GM12891 (cell line): Measurements from ENCODE around the gene ACE2. TPM values are rescaled to one million over a fixed set of nuclear protein-coding genes. Genes with fewer than 3 reads are reported as not detected.
"Not testable (repeated sequence)": the region's sequence is repeated elsewhere in the genome, so short reads cannot be mapped to it uniquely, and the experiment has no call there.

Source experiments
- DNase-seq: peaks from one replicate; pipeline ENCODE4 v3.0.0; 2011; ENCODE audit warnings: low spot score; ENCODE audit not compliant: insufficient read length
- FAIRE-seq: peaks from 2 replicates; lab custom pipeline; 2011; peaks lifted over from hg19 to GRCh38; lab: Jason Lieb, UNC
- PAX5 ChIP-seq: IDR thresholded peaks from 2 replicates; pipeline ENCODE4 v1.6.1; 2011; ENCODE audit warnings: low read length, moderate library complexity, mild to moderate bottlenecking; ENCODE audit not compliant: insufficient read depth, severe bottlenecking
- POLR2A ChIP-seq: IDR thresholded peaks from 2 replicates; pipeline ENCODE4 v1.6.1; 2011; ENCODE audit warnings: low read depth, low read length, control low read depth
- POLR2AphosphoS5 ChIP-seq: IDR thresholded peaks from 2 replicates; pipeline ENCODE4 v1.6.1; 2011; ENCODE audit warnings: low read depth, low read length, control low read depth
- POU2F2 ChIP-seq: IDR thresholded peaks from 2 replicates; pipeline ENCODE4 v1.6.1; 2011; ENCODE audit warnings: low read depth, mild to moderate bottlenecking, control low read depth, low read length, moderate library complexity
- SPI1 ChIP-seq: IDR thresholded peaks from 2 replicates; pipeline ENCODE4 v1.6.1; 2011; ENCODE audit warnings: low read depth, low read length, control low read depth
- TAF1 ChIP-seq: IDR thresholded peaks from 2 replicates; pipeline ENCODE4 v1.6.1; 2011; ENCODE audit warnings: low read depth, low read length, control low read depth
- polyA plus RNA-seq: library from polyadenylated mRNA; unstranded; fragments of >200 nt; gene quantifications from one replicate; pipeline ENCODE4 v1.2.1, GENCODE V29; 2012; ENCODE audit warnings: low read depth, missing spikeins, inconsistent platforms; ENCODE audit not compliant: missing spikeins

The ACE2 gene
- polyA plus RNA-seq, result not detected

DNA sequence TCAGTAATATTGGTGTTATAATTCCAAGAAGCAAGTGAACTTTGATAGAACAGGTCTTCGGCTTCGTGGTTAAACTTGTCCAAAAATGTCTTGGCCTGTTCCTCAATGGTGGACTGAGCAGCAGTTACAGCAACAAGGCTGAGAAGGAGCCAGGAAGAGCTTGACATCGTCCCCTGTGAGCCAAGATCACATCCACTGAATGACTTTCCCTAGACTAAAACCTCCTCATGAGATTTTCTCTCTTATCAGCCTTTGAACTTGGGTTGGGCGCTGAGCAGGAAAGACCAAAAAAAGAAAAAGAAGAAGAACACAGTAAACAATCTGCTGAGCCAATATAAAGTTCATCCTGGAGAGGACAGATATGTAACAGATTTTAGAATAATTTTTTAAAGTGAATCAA, at the start of gene ACE2:
TSS of gene ACE2 (minus strand) at position 216 of the 400 bp plus-strand sequence. CDS start at position 167, 49 bp downstream.
- FAIRE-seq, result no peak
- TF ChIP-seq POU2F2, result no peak
- TF ChIP-seq POLR2AphosphoS5, result no peak
- no peak for TF ChIP-seq SPI1
- no peak for TF ChIP-seq POLR2A
- TF ChIP-seq PAX5, result no peak
- DNase-seq, result no peak

DNA sequence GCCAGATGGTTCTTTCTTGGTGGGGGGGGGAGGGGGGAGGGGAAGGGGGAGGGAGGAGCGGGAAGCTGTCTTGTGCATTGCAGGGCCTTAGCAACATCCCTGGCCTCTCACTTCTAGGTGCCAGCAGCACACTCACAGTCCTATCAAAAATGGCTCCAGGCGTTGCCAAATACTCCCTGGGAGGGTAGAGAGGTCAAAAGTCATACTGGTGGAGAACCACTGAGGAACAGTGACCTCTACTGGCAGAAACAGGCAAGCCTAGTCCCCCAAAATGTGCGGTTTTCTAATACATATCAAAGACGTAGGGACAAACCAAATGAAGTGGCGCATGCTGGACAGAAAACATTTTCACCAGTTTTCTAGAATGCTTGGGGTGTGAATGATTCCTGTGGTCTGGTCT, 46.8 kb upstream of the ACE2 start:
- peak; percentile 90 for FAIRE-seq
- not testable (repeated sequence) for DNase-seq

DNA sequence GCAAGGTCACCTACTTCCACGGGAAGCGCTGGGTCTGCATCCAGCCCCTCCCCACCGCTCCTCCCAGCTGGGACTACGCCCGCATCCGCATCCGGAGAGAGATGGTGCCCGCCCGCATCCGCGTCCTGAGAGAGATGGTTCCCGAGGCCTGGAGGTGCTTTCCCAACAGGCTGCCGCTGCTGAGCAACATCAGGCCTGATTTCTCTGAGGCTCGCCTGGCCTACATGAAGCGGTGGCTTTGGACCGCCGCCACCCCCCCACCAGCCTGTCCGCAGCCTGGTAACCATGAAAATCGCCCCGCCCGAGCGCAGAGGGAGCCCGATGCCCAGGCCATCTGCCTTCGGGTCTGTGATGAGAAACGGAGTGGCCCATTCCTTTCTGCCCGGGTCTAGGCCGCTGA, 45.8 kb upstream of the ACE2 start:
- FAIRE-seq (no peak), DNase-seq (no peak)
- no peak for TF ChIP-seq SPI1
- TF ChIP-seq TAF1, result no peak
- no peak for TF ChIP-seq POLR2A

DNA sequence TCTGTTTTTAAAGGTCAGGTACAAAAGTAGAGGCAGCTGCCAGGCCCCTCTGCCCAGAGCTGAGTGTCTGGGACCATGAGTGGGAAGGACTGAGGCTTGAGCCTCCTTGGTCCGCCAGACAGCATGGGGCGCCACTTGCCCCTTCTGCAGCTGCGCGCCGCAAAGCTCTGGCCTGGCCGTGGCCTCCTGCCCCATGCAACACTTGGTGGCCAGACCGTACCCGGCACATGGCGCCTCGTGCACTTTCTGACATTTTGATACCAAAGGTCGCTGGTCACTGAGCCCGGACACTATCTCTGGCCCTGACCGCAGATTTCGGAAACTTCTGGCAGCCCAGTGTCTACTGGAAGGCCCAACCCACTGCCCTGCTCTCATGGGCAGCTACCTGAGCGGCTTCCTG, 45.3 kb upstream of the ACE2 start:
- TF ChIP-seq POU2F2, result no peak
- no peak for TF ChIP-seq SPI1
- no peak for TF ChIP-seq POLR2A
- TF ChIP-seq POLR2AphosphoS5, result no peak
- no peak for TF ChIP-seq PAX5
- no peak for TF ChIP-seq TAF1
- no peak for FAIRE-seq
- no peak for DNase-seq

DNA sequence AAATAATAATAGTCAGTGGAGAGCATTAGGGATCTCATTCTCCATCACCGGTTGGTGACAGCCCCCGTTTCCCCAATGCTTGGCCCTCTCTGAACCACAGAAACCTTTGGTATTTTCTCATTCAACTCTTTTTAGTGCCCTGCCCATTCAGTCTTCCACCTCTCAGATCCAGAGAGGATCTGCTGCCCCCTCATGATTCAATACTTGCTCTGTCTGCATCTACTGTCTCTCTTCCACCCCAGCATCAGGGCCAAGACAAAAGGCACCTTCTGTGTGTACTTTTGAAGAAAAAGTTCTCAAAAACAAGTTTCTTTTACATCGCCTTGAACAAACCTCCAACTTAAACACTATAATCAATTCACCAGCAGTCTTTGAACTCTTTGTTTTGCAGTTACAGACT, 44.5 kb upstream of the ACE2 start:
- no peak for FAIRE-seq
- no peak for TF ChIP-seq PAX5
- no peak for TF ChIP-seq TAF1
- no peak for TF ChIP-seq SPI1
- no peak for TF ChIP-seq POLR2A
- TF ChIP-seq POU2F2, result no peak
- no peak for TF ChIP-seq POLR2AphosphoS5
- DNase-seq, result no peak

DNA sequence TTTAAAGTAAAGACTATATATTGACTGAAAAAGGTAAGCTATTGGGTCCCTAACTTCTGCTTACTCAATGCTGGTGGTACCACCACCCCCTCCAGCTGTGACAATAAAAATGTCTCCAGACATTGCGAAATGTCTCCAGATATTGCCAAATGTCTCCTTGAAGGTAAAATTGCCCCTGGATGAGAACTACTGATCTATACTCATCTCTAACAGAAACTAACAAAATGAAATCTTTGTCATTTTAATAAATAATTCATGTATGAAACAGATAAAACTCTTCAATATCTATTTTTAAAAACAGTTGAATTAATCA, 43.8 kb upstream of the ACE2 start:
- DNase-seq (no peak), FAIRE-seq (no peak)
- TF ChIP-seq SPI1 (no peak), POU2F2 (no peak), POLR2AphosphoS5 (no peak), PAX5 (no peak), TAF1 (no peak), POLR2A (no peak)

DNA sequence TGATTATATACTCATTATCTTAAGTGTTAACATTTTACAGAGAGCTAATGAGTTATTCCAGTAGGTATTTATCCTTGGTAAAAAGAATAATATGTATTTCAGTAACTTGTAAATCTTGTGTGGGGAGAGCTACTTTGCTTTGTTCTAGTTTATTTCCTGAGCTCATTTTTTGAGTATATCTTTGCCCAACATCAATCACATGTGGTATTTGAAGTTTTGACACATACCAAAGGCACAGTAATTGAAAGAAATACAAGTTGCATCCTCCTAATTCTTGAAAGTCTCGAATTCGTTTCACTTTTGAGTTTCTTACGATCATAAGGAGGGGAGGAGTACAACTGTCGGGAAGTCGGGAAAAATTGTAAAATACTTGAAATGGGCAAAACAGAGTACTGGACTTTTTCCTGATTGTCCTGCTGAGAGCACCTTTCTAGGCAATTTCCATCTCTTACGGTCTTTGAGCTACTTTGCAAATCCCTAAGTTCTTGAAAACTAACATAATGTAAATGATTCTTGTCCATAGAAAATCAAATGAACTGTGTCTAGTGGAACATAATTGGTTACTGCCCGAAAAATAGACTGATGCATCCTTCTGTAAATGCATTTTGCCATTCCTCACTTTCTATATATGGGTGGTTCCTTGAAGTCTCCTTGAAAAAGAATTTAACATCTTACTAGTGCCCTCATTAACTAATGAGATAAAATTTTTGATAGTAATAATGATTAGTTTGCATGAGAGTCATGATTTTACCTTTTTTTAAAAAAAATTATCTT, 43.2 kb upstream of the ACE2 start:
- no peak for FAIRE-seq
- TF ChIP-seq POU2F2 (no peak), PAX5 (no peak), POLR2AphosphoS5 (no peak), TAF1 (no peak), SPI1 (no peak), POLR2A (no peak)

DNA sequence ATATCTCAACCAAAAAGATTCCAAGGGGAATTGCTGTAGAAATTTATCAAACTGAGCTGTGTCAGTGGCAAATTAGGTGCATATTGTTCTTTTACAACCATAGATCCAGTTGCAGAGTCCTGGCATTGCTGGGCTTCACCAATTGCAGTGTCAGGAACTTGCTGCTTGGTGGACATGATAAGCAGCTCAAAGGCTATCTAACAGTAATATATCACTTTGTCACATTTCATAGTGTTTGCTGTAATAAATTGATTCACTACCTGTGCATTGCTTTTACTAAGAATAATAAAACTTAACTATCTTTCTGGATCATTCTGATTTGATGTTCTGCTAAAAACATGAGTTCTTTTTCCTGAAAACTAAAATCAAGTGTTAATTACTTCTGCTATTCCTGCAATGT, 30.9 kb upstream of the ACE2 start:
- DNase-seq (no peak), FAIRE-seq (no peak)
- no peak for TF ChIP-seq SPI1
- TF ChIP-seq TAF1, result no peak
- no peak for TF ChIP-seq PAX5
- TF ChIP-seq POU2F2, result no peak
- no peak for TF ChIP-seq POLR2A
- TF ChIP-seq POLR2AphosphoS5, result no peak

More for the DNA sequence above, 43.2 kb upstream of the ACE2 start:
- DNase-seq, result no peak

DNA sequence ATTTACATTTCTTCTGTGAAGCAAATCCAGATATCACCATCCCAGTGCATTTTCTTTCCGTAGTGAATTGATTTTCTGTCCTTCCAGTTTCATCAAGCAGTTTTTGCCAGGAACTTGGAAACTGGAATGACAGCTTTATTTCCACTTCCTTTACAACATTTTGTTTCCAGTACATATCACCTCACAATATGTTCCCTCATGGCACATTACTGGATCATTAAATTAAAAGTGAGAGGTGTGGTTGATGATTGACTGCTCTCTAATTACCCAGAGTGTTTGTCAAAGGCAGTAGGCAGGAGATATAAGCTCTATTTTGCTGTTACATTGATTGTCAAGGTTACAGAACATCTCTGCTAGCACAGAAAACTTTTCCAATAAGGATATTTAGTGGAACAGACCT, 22.3 kb upstream of the ACE2 start:
- DNase-seq (no peak), FAIRE-seq (no peak)
- TF ChIP-seq POLR2A, result no peak
- TF ChIP-seq TAF1, result no peak
- TF ChIP-seq SPI1, result no peak
- TF ChIP-seq POLR2AphosphoS5, result no peak
- TF ChIP-seq POU2F2, result no peak
- TF ChIP-seq PAX5, result no peak

DNA sequence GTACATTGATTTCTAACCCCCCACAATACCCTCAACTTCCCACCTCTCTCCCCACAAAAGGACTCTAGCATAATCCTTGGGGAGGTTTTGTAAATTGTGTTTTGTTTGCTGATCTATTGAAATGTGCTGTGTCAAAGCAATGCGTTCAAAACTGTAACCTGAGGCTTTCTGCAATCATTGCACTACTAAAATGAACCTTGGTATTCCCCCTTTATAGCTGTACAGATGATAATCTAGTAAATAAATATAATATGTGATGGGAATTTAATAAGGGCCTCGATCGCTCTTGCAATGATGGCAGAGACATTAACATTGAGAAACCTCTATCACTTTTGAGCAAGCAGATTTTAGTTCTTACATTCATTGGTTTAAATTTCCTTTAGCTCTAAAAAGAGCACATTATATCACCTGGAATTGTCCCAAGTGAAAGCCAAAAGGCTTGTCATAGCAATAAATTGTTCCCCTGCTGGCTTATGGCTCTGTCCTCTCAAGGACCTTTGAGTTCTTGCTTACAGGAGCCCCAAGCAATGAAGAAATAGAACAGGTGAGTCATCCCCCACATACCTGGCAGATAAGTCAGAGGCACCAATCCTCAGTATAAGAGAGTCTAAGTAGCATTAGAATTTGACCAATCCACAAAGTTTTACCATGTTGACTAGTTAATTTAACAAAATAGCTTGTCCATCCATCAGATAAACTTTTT, 18.4 kb upstream of the ACE2 start:
- no peak for FAIRE-seq
- TF ChIP-seq POLR2A (no peak), PAX5 (no peak), POU2F2 (no peak), POLR2AphosphoS5 (no peak), SPI1 (no peak), TAF1 (no peak)
- no peak for DNase-seq
